ENCODE data around the gene TDRD3.
"Not testable (repeated sequence)": the region's sequence is repeated elsewhere in the genome, so short reads cannot be mapped to it uniquely, and the experiment has no call there.

TDRD3 gene

DNA sequence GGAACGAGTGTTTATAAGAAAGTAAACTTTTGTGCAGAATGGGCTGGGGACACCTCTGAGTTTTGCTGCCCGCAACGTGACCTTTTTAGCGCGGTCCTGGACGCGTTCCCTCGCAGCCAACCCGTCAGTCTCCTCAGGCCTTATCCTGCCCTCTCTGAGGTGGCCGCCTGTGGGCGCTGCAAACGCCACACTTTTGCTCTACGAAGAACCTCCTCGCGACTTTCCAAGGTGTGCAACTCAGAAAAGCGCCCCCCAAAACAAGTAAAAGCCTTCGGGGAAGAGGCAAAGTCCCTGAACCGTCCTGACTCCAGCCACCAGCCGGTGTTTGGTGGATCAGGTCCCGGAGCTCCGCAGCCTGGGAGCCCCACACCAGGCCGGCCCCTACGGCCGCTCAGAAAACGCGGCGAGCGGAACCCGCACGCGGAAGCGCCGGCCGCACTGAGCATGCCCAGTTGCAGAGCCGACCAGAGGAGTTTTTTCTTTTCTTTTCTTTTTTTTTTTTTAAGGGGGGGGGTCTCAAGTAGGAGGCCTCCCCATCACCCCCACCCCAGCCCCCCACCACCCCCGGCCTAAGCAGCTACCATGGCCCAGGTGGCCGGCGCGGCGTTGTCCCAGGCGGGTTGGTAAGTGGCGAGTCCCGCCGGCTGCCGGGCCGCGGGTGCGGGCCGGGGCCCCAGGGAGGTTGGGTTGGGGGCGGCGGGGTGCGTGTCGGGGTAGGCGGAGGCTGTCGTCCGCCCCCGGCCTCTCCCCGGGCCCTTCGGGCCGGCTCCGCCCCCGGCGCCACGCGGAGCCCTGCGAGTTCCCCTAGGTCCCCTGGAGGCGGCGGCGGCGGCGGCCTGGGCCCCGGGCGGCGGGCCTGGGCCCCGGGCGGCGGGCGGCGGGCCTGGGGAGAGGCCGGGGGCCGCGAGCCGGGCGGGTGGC lies at the start of gene TDRD3:
TDRD3 (plus strand) TSS at position 438 of the 921 bp plus-strand sequence; CDS start at position 583, 145 bp downstream.
- DNase-seq (ENCODE audit: low read depth): peak; percentile 69

GRCh38 chr13:60347690-60348089 lies 49.3 kb upstream of the TDRD3 start:
- no peak for DNase-seq (ENCODE audit: low read depth)

- no peak for DNase-seq (ENCODE audit: low read depth)
Measured at GRCh38 chr13:60348097-60348496, 48.9 kb upstream of the TDRD3 start.

- DNase-seq (ENCODE audit: low read depth): no peak
Measured at GRCh38 chr13:60351326-60351725, 45.7 kb upstream of the TDRD3 start.

GRCh38 chr13:60351855-60352615 lies 45.0 kb upstream of the TDRD3 start:
- DNase-seq (ENCODE audit: low read depth): no peak

DNA sequence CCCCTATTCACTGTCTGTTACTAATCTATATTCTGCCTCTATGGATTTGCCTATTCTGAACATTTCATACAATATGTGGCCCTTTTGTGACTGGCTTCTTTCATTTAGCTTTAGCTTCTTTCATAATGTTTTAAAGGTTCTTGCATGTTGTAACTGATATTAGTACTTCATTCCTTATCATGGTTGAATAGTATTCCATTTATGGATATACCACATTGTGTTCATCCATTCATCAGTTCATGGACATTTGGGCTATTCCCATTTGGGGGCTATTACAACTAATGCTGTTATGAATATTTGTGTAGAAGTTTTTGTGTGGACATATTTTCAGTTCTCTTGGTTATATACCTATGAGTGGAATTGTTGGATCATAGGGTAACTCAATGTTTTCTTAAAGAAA lies 44.4 kb upstream of the TDRD3 start:
- DNase-seq (ENCODE audit: low read depth): no peak

GRCh38 chr13:60355056-60355455 lies 42.0 kb upstream of the TDRD3 start:
- no peak for DNase-seq (ENCODE audit: low read depth)

DNA sequence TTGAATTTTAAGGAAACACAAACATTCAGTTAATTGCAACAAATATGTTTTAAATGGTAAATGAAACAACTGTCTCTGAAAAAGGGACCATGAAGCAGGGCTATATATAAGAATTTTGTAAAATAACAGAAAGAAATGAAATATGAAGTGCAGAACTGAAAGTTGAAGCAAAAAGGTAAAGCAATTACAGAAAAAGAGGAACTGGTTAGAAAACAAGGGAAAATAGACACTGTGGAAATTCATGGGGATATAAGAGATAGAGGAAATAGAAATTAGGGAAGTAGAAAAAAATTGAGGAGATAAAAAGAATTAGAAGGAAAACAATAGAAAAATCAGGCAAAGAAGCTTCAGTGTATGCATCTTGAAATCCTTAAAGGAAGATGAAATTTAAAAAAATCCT lies 40.0 kb upstream of the TDRD3 start:
- DNase-seq (ENCODE audit: low read depth): no peak

DNA sequence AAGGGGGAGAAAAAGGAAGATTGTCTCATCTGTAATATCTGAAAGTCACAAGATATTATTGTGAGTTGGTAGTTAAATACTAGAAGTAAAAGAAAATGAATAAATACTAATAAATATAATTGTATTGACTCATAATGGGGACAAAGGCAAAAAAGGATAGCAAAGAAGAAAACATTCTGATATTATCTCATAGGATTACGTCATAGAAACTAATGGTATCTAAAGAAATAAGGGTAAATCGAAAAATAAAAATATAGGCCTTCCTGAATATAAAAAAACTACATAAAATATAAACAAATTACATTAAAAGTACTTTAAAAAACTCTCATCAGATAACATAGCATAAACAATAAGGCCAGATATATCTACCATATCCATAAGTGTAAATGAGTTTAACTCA lies 38.6 kb upstream of the TDRD3 start:
- DNase-seq (ENCODE audit: low read depth): no peak

DNA sequence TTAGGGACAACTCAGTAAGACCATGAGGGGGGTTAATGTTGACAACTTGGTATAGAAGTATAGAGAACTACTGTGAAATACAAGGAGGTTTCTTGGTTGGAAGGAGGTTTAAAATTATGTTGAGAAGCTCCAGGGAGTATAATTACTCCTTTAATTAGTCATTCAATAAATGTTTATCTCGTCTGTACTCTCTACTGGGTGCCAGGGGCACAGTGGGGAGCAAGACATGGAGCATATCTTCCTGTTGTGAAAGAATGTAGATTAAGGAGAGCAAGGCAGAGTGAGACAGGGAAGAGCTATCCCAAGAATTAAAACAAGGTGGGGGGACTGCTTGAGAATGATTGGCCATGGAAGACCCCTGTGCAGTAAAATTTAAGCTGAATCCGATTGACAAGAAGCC lies 33.7 kb upstream of the TDRD3 start:
- DNase-seq (ENCODE audit: low read depth): no peak

DNA sequence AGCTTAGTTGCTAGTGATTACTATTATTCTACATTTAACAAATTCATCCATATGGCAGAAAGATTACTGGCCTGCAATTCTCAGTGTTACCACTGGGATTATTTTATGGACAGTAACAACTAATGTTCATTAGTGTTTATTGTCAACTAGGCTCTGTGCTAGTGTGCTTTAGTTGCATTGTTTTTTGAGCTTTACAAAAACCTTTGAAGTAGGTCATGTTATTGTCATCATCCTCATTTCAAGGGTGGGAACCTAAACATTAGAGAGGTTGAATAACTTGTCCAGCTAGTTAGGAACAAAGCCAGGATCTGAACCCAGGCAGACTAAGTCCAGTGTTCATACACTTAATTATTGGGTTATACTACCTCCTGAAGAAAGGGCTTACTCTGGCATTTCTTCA lies 27.8 kb upstream of the TDRD3 start:
- DNase-seq (ENCODE audit: low read depth): no peak

- no peak for DNase-seq (ENCODE audit: low read depth)
Measured at GRCh38 chr13:60370343-60370742, 26.7 kb upstream of the TDRD3 start.

GRCh38 chr13:60372141-60372540 lies 24.9 kb upstream of the TDRD3 start:
- DNase-seq (ENCODE audit: low read depth): no peak

DNA sequence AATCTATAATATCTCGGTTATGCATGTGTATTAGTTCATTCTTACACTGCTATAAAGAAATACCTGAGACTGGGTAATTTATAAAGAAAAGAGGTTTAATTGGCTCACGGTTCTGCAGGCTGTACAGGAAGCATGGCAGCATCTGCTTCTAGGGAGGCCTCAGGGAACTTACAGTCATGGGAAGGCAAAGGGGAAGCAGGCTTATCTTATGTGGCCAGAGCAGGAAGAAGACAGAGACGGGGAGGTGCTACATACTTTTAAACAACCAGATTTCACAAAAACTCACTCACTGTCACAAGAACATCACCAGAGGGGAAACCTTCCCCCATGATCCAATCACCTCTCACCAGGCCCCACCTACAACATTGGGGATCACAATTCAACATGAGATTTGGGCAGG lies 17.7 kb upstream of the TDRD3 start:
- not testable (repeated sequence) for DNase-seq (ENCODE audit: low read depth)

DNA sequence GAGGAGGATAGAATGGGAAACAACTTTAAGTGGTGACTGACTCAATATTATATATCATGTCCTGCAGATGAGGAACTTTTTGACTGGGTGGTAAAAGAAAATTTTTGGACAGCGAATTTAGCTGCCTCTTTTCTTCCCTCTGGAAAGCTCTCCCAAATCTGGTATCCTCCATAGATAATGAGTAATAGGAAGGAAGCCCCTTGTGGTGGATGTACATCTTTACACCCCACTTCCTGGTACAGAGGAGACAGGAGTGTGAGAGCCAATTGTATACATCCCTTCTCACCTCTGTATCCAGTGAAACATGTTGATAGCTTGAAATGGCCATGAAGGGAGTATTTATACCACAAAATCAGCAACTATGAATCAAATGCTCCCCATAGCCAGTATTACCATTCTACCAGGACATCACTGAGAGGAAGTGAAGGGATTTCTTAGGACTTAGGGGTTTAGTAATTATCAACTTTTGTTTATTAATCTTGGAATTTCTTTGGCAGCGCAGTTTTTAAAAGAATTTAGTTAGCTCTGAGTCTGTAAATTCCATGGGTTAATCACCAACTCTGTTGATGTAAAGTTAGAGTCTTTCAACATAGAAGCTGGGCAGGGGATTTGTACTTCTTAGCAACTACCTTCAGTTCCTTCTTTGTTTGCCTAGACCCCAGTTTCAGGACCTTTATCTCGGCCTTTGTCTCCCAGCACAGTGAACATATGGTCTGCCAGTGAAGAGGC lies 17.0 kb upstream of the TDRD3 start:
- DNase-seq (ENCODE audit: low read depth): no peak

DNA sequence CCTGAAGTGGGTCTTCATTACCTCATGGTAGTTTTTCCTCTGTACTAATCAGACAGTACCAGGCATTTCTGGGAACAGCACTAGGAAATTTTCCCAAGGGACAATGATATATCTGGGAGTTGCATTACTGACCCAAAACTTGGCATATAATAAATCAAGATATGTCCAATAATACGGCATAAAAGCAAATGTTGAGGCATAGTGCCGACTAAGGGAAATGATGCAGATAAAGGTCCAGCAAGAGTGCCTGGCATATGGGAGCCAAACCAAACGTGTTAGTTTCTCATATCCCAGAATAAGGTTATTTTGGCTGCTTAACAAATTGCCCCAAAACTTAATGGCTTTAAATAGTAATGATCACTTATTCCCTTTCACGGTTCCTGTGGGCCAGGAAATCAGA lies 12.1 kb upstream of the TDRD3 start:
- no peak for DNase-seq (ENCODE audit: low read depth)

DNA sequence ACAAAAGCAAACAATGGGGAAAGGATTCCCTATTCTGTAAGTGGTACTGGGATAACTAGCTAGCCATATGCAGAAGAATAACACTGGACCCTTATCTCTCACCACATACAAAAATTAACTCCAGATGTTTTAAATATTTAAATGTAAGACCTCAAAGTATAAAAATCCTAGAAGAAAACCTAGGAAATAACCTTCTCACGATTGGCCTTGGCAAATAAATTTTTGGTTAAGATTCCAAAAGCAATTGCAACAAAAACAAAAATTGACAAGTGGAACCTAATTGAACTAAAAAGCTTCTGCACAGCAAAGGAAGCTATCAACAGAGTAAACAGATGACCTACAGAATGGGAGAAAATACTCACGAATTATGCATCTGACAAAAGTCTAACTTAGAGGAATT lies 10.8 kb upstream of the TDRD3 start:
- no peak for DNase-seq (ENCODE audit: low read depth)

DNA sequence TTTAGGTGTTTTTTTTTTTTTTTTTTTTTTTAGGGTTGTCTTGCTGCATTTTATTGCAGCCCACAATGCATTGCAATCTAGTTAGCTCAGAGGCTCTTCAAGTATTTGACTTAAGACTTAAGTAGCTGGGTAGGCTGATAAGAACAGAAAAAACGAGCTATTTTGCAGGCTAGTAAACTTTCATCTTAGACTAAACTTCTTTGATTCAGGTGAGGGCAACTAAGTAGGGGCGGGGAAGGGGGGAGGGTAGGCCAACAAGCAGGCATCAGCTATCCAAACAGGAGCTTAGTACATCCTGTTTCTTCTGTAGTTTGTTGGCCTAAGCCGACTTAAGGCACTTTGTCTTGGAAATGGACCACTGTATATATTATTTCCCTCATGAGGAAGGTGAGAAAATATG lies 4.9 kb upstream of the TDRD3 start:
- no peak for DNase-seq (ENCODE audit: low read depth)

DNA sequence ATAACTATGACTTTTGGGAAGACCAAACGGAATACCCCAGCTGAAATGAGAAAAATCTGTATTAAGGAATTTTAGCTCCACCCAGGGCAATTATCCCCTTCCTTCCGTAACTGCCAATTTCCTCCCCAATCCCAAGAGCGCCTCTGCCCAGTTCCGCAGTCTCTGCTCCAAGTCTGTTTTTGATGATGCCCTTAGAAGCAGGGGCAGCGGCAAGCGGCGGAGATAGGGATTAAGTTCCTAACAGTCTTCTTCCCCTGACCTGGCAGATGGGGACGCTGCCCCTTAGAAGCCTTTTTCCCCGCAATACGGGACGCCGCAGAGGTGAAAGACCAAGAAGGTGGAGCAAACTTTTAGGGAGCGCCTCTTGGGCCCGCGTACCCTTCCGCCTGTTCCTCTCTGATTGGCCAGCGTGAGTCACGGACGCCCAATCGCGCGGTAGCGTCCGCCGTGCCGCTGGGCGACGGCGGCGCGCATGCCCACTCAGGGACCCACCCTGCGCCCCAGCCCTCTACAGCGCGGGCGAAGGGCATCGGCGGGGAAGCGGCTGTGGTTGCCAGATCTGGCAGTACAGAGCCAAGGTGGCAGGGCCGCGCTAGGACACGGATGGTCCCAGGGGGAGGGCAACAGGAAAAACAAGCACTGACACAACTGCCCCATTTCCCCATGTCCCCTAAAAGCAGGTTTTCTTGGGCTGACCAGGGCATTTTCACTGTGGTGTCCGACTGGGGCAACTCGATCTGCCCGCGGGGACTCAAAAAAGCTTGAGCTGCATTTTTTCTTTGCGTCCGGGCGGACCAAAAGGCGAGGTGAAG lies 843 bp upstream of the TDRD3 start:
- DNase-seq (ENCODE audit: low read depth): peak; percentile 84

DNA sequence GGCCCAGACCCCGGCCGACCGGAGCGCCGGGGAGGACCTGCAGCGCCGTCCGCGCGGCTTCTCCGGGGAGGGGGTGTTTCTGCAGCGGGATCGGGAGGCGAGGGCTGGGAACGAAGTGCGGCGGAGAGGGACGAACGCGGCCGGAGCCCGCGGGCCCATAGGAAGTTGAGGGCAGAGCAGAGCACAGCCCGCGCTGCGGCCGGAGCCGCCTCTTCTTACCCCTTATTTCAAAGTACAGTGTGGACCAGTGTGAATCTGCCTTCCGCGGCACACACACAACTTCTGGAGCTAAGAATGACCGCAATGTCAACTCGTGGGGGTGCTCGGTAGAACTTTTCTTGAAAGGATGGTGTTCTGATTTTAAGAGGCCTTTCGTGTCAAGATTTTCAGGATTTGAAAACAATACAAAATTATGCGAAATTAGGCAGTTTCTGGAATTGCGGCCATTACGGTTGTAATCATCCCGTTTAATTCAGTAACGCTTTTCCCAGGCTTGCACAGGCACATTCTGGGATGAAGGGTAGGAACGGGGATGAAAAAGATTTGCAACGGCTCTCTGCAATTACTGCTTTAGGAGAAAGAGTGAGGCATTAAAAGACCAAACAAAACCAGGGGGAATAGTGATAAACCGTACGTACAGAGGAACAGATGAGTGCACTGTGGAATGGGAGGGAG lies 821 bp downstream of the TDRD3 start:
- DNase-seq (ENCODE audit: low read depth): peak; percentile 30

- DNase-seq (ENCODE audit: low read depth): no peak
Measured at GRCh38 chr13:60398379-60398891, 1.4 kb downstream of the TDRD3 start.

All from activated T-cell treated with anti-CD3 and anti-CD28 coated beads for 24 hours (primary cell).